Activated CD8-positive, alpha-beta T cell treated with anti-CD3 and anti-CD28 coated beads for 36 hours (primary cell): ENCODE measurements around the gene DOHH. TPM values are rescaled to one million over a fixed set of nuclear protein-coding genes. Genes with fewer than 3 reads are reported as not detected.

ENCODE experiments used
- ATAC-seq: fragments of 200-7000 bp; cut with Tn5 transposase; one replicate; pipeline ENCODE4 v1.10.0; 2021; ENCODE audit warnings: mild to moderate bottlenecking, moderate library complexity
- CTCF ChIA-PET: fragments of 350-600 bp; sonication (Branson Sonifier 250); formaldehyde crosslinking; loops from one replicate; lab custom pipeline; 2021; ENCODE audit warnings: antibody characterized with exemption; lab: Charles Lee
- POLR2A ChIA-PET: fragments of 350-600 bp; sonication (Branson Sonifier 250); formaldehyde crosslinking; loops from one replicate; lab custom pipeline; 2021; ENCODE audit warnings: antibody characterized with exemption; lab: Charles Lee
- DNase-seq: peaks from one replicate; pipeline ENCODE4 v3.0.0-alpha.2; 2020
- H3K27ac Mint-ChIP-seq: one replicate; pipeline ENCODE4 v1.8.0; 2021; ENCODE audit warnings: mild to moderate bottlenecking, mixed read lengths
- H3K27me3 Mint-ChIP-seq: one replicate; pipeline ENCODE4 v1.8.0; 2021; ENCODE audit warnings: mixed read lengths
- H3K36me3 Mint-ChIP-seq: one replicate; pipeline ENCODE4 v1.8.0; 2021; ENCODE audit warnings: low read depth, mixed read lengths
- H3K4me1 Mint-ChIP-seq: one replicate; pipeline ENCODE4 v1.8.0; 2021; ENCODE audit warnings: low read depth, mixed read lengths
- H3K4me3 Mint-ChIP-seq: one replicate; pipeline ENCODE4 v1.8.0; 2021; ENCODE audit warnings: mild to moderate bottlenecking, moderate library complexity, mixed read lengths
- H3K9me3 Mint-ChIP-seq: one replicate; pipeline ENCODE4 v1.8.0; 2021; ENCODE audit warnings: mixed read lengths
- intact Hi-C: fragments of 100-400 bp; cut with micrococcal nuclease; formaldehyde crosslinking; loops from one replicate; pipeline ENCODE4 v1.10.0; 2022
- total RNA-seq, 2 experiments: library from RNA; stranded (reverse); gene quantifications; one replicate each; pipeline ENCODE4 v1.2.3, GENCODE V29; 2021
- TF ChIP-seq, protein P1 (sequence below): fragments of 200-600 bp; IDR thresholded peaks from one replicate; pipeline ENCODE4 v1.8.0; 2022; ENCODE audit warnings: antibody characterized with exemption, mild to moderate bottlenecking

The DOHH gene
- total RNA-seq, 2 experiments from 2014 or later = 15.7 to 17.0 TPM

DNA sequence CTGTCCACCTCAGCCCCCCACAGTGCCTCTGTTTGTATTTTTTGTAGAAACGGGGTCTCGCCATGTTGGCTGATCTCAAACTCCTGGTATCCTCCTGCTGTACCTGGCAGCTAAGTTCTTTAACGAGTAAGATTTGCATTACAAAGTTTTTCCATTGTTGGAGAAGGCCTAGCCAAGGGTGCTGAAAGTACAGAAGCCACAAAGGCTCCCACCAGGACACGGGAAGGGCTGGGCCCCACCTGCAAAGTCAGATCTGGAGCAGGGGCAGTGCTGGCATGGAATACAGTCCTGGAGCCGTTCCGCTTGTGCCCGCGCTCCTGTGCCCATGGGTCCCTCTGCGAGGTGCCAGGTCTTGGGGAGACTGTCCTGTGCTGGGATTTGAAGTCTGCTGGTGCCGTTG is 17.8 kb upstream of the DOHH start:
- intact Hi-C loops = no loop called here
- Mint-ChIP-seq H3K9me3 (no peaks in the 10 kb centered on the region), H3K36me3 (no peaks in the 10 kb centered on the region), H3K27me3 (no peaks in the 10 kb centered on the region), H3K4me3 (no peak overlapping the region), H3K4me1 (peaks cover 35% of the 10 kb centered on the region), H3K27ac (no peak overlapping the region)
- DNase-seq = no peak
- TF ChIP-seq, protein P1, sequence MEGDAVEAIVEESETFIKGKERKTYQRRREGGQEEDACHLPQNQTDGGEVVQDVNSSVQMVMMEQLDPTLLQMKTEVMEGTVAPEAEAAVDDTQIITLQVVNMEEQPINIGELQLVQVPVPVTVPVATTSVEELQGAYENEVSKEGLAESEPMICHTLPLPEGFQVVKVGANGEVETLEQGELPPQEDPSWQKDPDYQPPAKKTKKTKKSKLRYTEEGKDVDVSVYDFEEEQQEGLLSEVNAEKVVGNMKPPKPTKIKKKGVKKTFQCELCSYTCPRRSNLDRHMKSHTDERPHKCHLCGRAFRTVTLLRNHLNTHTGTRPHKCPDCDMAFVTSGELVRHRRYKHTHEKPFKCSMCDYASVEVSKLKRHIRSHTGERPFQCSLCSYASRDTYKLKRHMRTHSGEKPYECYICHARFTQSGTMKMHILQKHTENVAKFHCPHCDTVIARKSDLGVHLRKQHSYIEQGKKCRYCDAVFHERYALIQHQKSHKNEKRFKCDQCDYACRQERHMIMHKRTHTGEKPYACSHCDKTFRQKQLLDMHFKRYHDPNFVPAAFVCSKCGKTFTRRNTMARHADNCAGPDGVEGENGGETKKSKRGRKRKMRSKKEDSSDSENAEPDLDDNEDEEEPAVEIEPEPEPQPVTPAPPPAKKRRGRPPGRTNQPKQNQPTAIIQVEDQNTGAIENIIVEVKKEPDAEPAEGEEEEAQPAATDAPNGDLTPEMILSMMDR = no peak
- no peak for ATAC-seq
- ChIA-PET CTCF (interaction anchor here (1.6 kb wide), 1 partner anchor 27 kb away, joined by 9 read pairs; no protein-coding TSS in a partner anchor), POLR2A (interaction anchor here (0.6 to 1.5 kb wide), 2 partner anchors 91 to 804 kb away, joined by 3 to 6 read pairs; no protein-coding TSS in a partner anchor)

DNA sequence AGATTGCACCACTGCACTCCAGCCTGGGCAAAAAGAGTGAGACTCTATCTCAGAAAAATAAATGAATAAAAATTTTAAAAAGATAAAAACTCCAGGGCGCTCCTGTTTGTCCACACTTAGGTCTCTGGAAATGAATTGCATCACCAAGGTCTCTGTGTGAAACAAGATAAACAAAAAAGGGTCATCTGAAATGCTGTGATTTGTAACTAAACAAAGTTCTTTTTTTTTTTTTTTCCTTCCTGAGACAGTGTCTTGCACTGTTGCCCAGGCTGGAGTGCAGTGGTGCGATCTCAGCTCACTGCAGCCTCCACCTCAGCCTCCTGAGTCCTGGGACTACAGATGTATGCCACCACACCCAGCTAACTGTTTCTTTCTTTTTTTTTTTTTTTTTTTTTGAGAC is 17.2 kb upstream of the DOHH start:
- no peak overlapping the region for H3K4me3 Mint-ChIP-seq
- no peak for ATAC-seq
- ChIA-PET POLR2A (interaction anchor here (1.5 kb wide), 1 partner anchor 91 kb away, joined by 3 read pairs; no protein-coding TSS in a partner anchor), CTCF (interaction anchor here (1.1 to 1.6 kb wide), 2 partner anchors 18 to 28 kb away, joined by 3 to 9 read pairs; no protein-coding TSS in a partner anchor)
- intact Hi-C loops = no loop called here
- no peaks in the 10 kb centered on the region for H3K27me3 Mint-ChIP-seq
- H3K27ac Mint-ChIP-seq = no peak overlapping the region
- peaks cover 35% of the 10 kb centered on the region for H3K4me1 Mint-ChIP-seq
- TF ChIP-seq, protein P1 = no peak
- no peak for DNase-seq
- no peaks in the 10 kb centered on the region for H3K9me3 Mint-ChIP-seq
- H3K36me3 Mint-ChIP-seq = no peaks in the 10 kb centered on the region

DNA sequence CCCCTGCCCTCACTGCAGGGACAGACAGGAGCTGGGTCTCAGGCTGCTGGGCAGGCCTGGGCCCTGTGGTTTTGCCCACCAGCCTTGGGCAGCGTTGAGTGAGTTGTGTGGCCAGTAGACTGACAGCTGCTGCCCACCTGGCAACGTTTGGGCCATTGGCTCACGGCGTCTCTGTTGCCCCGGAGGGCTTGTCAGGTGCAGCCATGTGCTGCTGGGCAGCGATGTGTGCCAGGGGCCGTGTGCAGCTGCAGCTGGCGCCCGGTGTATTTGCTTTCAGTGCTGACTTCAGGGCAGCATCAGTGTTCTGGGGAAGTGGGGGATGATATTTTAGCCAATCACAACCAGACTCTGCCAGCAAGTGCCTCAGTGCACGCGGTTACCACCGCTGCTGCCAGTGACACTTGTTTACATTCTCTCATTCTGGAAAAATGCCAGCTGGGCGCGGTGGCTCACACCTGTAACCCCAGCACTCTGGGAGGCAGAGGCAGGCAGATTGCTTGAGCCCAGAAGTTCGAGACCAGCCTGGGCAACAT is 16.3 kb upstream of the DOHH start:
- Mint-ChIP-seq H3K4me3 (no peak overlapping the region), H3K36me3 (no peaks in the 10 kb centered on the region), H3K27ac (peak overlapping the region; percentile 42), H3K4me1 (peaks cover 39% of the 10 kb centered on the region), H3K9me3 (no peaks in the 10 kb centered on the region), H3K27me3 (no peaks in the 10 kb centered on the region)
- TF ChIP-seq, protein P1 = no peak
- DNase-seq (peak; percentile 72), ATAC-seq (peak; percentile 74)
- intact Hi-C loops = no loop called here
- POLR2A ChIA-PET = no interaction called here
- CTCF ChIA-PET = interaction anchor here (1.1 kb wide), 1 partner anchor 17 kb away, joined by 3 read pairs; no protein-coding TSS in a partner anchor

DNA sequence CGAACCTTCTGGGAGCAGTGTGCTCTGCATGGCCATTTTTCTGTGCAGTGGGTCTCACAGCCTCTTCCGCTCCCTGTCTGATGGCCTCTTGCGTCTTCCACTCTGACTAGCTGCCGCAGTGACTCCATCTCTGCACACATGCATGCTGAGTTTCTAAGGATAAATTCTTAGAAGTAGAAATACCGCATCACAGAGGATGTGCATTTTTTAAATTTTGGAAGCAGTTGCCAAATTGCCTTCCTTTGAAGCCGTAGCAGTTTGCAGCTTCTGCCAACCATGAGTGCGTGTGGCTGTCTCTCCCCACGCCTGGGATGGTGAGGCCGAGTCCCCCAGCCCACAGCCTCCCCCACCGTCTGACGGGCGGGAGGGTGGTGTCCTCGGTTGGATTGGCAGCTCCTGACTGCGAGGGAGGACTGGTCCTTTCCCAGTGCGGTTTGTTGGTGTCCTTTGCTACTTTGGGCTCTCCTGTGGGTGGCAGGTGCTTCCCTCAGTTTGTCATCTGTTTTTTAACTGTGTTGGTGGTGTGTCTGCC is 15.5 kb upstream of the DOHH start:
- Mint-ChIP-seq H3K9me3 (no peaks in the 10 kb centered on the region), H3K27me3 (no peaks in the 10 kb centered on the region), H3K4me1 (peaks cover 40% of the 10 kb centered on the region), H3K36me3 (no peaks in the 10 kb centered on the region), H3K4me3 (no peak overlapping the region), H3K27ac (peak overlapping the region; percentile 13)
- ChIA-PET POLR2A (interaction anchor here (0.9 kb wide), 1 partner anchor 10 kb away, joined by 3 read pairs; the partner anchor contains the start of gene FZR1), CTCF (no interaction called here)
- DNase-seq = no peak
- intact Hi-C loops = no loop called here
- no peak for ATAC-seq
- TF ChIP-seq, protein P1 = no peak

DNA sequence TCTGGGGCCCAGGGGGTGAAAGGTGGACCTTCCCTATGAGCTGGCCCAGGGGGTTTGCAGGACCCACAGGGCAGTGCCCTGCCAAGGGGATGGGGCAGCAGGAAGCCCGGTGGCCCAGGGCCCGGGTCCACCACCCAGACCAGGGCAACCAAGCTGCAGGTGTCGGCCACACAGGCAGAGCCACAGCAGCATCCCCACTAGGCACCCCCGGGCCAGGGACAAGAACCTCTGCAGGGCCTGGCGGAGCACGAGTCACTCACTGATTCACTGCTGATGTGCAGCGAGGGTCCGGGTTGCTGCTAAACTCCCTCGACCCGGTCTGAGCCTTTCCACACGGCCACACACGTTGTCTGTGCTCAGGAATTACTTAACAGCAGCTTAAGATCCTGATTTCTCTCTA is 14.5 kb upstream of the DOHH start:
- Mint-ChIP-seq H3K9me3 (no peaks in the 10 kb centered on the region), H3K27me3 (no peaks in the 10 kb centered on the region), H3K36me3 (peaks cover 2% of the 10 kb centered on the region), H3K27ac (no peak overlapping the region), H3K4me3 (no peak overlapping the region), H3K4me1 (peaks cover 48% of the 10 kb centered on the region)
- POLR2A ChIA-PET = interaction anchor here (1.0 kb wide), 1 partner anchor 14 kb away, joined by 3 read pairs; the partner anchor contains the start of gene DOHH
- DNase-seq = no peak
- CTCF ChIA-PET = no interaction called here
- no peak for ATAC-seq
- TF ChIP-seq, protein P1 = no peak
- intact Hi-C loops = no loop called here
